BLaER1 treated with 17β-estradiol and CSF1 and Interleukin-3, amounts not matched to agents 10 nM and 100 nM (cell line): ENCODE measurements around the gene FOXN3.
"Not testable (repeated sequence)": the region's sequence is repeated elsewhere in the genome, so short reads cannot be mapped to it uniquely, and the experiment has no call there.

Source experiments
- H3K27ac ChIP-seq, 11 experiments: shearing (Covaris generic); formaldehyde crosslinking; 2 replicates each; pipeline ENCODE4 v1.8.1; 2022
- H3K27me3 ChIP-seq, 11 experiments: shearing (Covaris generic); formaldehyde crosslinking; 2 replicates each; pipeline ENCODE4 v1.8.1; 2022
- H3K36me3 ChIP-seq, 11 experiments: shearing (Covaris generic); formaldehyde crosslinking; 2 replicates each; pipeline ENCODE4 v1.8.1; 2022
- H3K4me1 ChIP-seq, 10 experiments: shearing (Covaris generic); formaldehyde crosslinking; 2 replicates each; pipeline ENCODE4 v1.8.1; 2022
- H3K4me2 ChIP-seq, 11 experiments: shearing (Covaris generic); formaldehyde crosslinking; 2 replicates each; pipeline ENCODE4 v1.8.1; 2022
- H3K4me3 ChIP-seq, 10 experiments: shearing (Covaris generic); formaldehyde crosslinking; 2 replicates each; pipeline ENCODE4 v1.8.1; 2022
- H3K9ac ChIP-seq, 11 experiments: shearing (Covaris generic); formaldehyde crosslinking; 2 replicates each; pipeline ENCODE4 v1.8.1; 2022
- H3K9me3 ChIP-seq, 11 experiments: shearing (Covaris generic); formaldehyde crosslinking; replicated peaks in 1 of 11; 2 replicates each; pipeline ENCODE4 v1.8.1; 2022
- H4K20me1 ChIP-seq, 11 experiments: shearing (Covaris generic); formaldehyde crosslinking; 2 replicates each; pipeline ENCODE4 v1.8.1; 2022
- Cebpa-rat ChIP-seq, 11 experiments: shearing (Covaris generic); IDR thresholded peaks; 2 replicates each; pipeline ENCODE4 v1.8.1; 2022

FOXN3 gene

DNA sequence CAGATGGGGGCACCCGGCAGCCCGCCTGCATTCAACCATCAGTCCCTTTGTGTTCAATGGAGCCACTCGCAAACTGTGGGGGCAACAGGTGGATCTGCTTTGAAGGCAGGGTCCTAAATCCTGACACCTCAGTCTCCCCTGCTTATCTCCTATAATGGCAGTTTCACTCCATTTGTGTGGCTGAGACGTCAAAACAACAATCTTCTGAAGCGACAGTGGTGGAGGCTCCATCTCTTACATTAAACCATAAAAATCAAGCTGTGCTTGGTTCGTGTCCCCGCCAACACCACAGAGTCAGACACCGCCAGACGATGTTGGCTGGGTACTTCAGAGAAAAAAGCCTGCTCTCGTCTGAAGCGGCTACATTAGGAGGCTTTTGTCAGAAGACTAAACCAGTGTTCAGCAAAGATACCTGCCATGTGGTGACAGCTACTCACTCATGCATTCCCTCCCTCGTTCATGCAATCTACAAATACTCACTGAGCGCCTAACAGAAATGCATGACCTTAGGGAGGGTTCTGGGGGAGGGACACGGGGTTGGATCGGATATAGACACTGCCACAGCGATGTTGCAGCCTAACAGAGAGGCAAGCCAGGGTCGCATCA is 253.9 kb downstream of the FOXN3 start:
- Histone ChIP-seq H3K27me3 (no peaks in the 10 kb centered on the region), H3K27ac (no peak overlapping the region), H3K4me3 (no peak overlapping the region), H3K36me3 (peaks cover 37 to 71% (median 59%) of the 10 kb centered on the region in 11 experiments), H3K9ac (no peak overlapping the region), H4K20me1 (no peaks in the 10 kb centered on the region), H3K4me2 (no peak overlapping the region), H3K9me3 (peaks cover 0 to 3% (median under 1%) of the 10 kb centered on the region in 11 experiments; a peak in 5 of 22 replicates), H3K4me1 (peaks cover 29 to 43% (median 35%) of the 10 kb centered on the region in 10 experiments)
- TF ChIP-seq Cebpa-rat (IDR thresholded peaks at IDR 0.05): no peak

DNA sequence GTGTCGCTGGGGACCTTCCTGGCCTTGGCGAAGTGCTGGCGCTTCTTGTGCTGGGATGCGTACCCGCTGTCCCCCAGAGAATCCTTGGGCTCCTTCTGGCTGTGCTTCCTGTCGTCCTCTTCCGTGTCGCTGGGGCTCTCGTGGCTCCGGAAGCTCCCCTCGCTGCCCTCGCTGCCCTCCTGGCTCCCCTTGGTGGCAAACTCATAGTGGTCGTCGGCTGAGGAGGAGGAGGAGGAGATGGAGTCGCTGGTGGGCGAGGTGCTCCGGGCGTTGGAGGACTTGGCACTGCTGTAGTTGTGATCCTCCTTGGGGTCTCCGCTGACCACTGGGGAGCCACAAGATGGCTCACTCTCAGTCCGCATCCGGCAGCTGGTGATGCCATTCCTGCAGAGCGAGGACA is 254.4 kb downstream of the FOXN3 start:
- Histone ChIP-seq H4K20me1 (no peaks in the 10 kb centered on the region), H3K9me3 (peaks cover 0 to under 1% (median 0%) of the 10 kb centered on the region in 11 experiments; a peak in 1 of 22 replicates), H3K36me3 (peaks cover 37 to 69% (median 60%) of the 10 kb centered on the region in 11 experiments), H3K9ac (no peak overlapping the region), H3K27me3 (no peaks in the 10 kb centered on the region), H3K4me2 (no peak overlapping the region), H3K27ac (no peak overlapping the region), H3K4me3 (no peak overlapping the region), H3K4me1 (peaks cover 29 to 41% (median 35%) of the 10 kb centered on the region in 10 experiments)
- TF ChIP-seq Cebpa-rat (IDR thresholded peaks at IDR 0.05): no peak

DNA sequence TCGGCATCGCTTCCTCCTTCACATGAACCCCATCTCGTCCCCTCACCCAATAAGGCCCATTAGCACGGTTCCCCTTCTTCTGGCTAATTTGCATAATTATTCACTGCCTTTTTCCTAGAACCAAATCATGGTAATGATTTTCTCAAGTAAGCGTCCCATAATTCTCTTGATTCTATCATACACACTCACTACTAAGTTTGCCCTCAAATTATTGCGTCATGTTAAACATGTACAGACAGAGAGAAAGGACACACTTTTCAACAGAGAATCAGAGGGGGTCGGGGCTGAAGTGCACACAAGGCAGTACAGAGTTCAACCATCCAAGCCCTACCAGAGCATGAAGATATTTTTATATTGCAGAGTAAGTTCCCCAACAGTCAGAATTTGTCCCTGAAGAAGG is 256.6 kb downstream of the FOXN3 start:
- Histone ChIP-seq H3K9ac (no peak overlapping the region), H3K36me3 (peaks cover 39 to 69% (median 62%) of the 10 kb centered on the region in 11 experiments), H4K20me1 (no peaks in the 10 kb centered on the region), H3K9me3 (no peaks in the 10 kb centered on the region), H3K4me3 (no peak overlapping the region), H3K27me3 (no peaks in the 10 kb centered on the region), H3K4me1 (peaks cover 14 to 21% (median 16%) of the 10 kb centered on the region in 10 experiments), H3K27ac (no peak overlapping the region), H3K4me2 (no peak overlapping the region)
- TF ChIP-seq Cebpa-rat (IDR thresholded peaks at IDR 0.05): peak in 6 of 11 experiments; percentile 11 to 74 (median 38); a peak in 4 of 22 replicates

DNA sequence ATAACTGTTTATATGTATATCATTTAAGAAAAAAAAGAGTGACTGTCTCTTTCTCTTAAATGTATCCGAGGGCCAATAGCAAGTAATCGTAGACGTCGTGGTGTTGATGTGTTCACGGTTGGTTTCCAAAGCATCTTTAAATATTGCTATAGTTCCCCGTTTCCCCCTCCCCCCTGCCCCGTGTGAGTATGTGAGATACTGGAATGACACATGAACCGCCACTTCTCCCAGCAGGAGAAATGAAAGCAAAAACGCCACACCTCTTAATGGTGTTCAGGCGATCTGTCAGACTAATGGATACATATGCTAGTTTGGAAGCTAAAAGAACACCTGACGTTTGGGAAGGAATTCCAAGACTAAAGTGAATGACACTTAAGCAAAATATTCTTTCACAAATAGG is 258.3 kb downstream of the FOXN3 start:
- Histone ChIP-seq H3K9me3 (peaks cover 0 to 10% (median 3%) of the 10 kb centered on the region in 11 experiments; a peak in 4 of 22 replicates), H3K4me3 (no peak overlapping the region), H3K4me1 (peaks cover 0 to 5% (median 0%) of the 10 kb centered on the region in 10 experiments; a peak in 4 of 20 replicates), H3K27me3 (no peaks in the 10 kb centered on the region), H3K4me2 (no peak overlapping the region), H3K27ac (no peak overlapping the region), H4K20me1 (no peaks in the 10 kb centered on the region), H3K9ac (no peak overlapping the region), H3K36me3 (peaks cover 47 to 75% (median 55%) of the 10 kb centered on the region in 11 experiments)
- TF ChIP-seq Cebpa-rat (IDR thresholded peaks at IDR 0.05): no peak

DNA sequence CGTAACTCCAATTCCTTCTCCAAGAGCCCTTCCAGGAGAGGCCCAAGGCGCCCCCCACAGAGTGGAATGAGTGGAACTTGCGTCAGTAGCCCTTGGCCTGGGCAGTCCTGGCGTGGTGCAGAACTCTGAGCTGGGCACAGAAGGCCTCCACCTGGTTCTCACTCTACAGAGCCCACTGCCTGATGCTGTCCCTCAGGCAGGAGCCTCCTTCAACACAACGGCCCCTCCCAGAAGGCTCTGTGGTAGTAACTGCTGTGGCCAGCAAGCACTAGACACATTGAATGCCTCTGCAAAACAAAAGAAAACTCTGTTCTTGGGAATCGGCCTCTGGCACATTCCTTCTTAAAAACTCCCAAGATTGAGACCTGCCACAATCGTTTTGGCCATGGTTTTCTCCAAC is 258.9 kb downstream of the FOXN3 start:
- H3K4me3 ChIP-seq: not testable (repeated sequence)

DNA sequence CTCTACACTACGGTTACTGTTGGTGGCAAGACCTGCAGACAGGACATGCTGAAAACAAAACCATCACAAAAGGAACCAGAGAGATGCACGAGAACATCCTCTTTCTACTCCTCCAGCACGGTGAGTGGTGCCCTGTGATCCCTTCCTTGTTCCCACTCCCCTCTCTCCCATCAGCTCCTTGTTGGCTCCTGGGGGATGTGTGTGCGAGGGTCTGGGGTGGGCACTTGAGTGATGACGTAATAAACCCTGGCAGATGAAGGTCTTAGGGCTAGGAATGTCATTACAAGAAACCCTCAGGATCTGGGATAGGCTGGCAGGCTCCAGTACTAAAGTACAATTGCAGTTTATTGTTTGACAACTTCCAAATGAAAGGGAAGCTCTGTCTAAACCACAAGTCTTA is 261.5 kb downstream of the FOXN3 start:
- H3K4me1 ChIP-seq: peaks cover 0 to 4% (median 0%) of the 10 kb centered on the region in 10 experiments; a peak in 2 of 20 replicates
- H3K9me3 ChIP-seq: peaks cover 13 to 42% (median 25%) of the 10 kb centered on the region in 11 experiments
- H3K9ac ChIP-seq: no peak overlapping the region
- peaks cover 22 to 45% (median 27%) of the 10 kb centered on the region in 11 experiments for H3K36me3 ChIP-seq
- no peaks in the 10 kb centered on the region for H3K27me3 ChIP-seq
- TF ChIP-seq Cebpa-rat (IDR thresholded peaks at IDR 0.05): peak in 1 of 11 experiments; percentile 10; a peak in 1 of 22 replicates
- H4K20me1 ChIP-seq: no peaks in the 10 kb centered on the region
- no peak overlapping the region for H3K4me2 ChIP-seq
- H3K27ac ChIP-seq: no peak overlapping the region
- H3K4me3 ChIP-seq: no peak overlapping the region

More for the DNA sequence above, 258.9 kb downstream of the FOXN3 start:
- H3K27ac ChIP-seq, H3K4me2 ChIP-seq, H4K20me1 ChIP-seq, H3K9ac ChIP-seq, H3K4me1 ChIP-seq, H3K27me3 ChIP-seq: not testable (repeated sequence)
- H3K36me3 ChIP-seq: peaks cover 47 to 69% (median 50%) of the 10 kb centered on the region in 11 experiments
- H3K9me3 ChIP-seq: peaks cover 0 to 16% (median 8%) of the 10 kb centered on the region in 11 experiments; a peak in 9 of 22 replicates

DNA sequence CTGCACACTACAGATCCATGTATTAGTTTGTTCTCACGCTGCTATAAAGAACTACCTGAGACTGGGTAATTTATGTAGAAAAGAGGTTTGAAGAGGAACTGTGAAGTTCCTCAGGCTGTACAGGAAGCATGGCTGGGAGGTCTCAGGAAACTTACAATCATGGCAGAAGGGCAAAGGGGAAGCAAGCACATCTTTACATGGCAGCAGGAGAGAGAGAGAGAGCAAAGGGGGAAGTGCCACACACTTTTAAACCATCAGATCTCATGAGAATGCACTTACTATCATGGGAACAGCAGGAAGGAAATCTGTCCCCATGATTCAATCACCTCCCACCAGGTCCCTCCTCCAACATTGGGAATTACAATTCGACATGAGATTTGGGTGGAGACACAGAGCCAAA is 265.3 kb downstream of the FOXN3 start:
- not testable (repeated sequence) for H3K4me2 ChIP-seq, H3K27me3 ChIP-seq, H4K20me1 ChIP-seq, H3K27ac ChIP-seq, H3K4me3 ChIP-seq, H3K4me1 ChIP-seq, H3K9ac ChIP-seq
- Histone ChIP-seq H3K9me3 (peaks cover 13 to 45% (median 25%) of the 10 kb centered on the region in 11 experiments), H3K36me3 (peaks cover 3 to 20% (median 16%) of the 10 kb centered on the region in 11 experiments; a peak in 17 of 22 replicates)

DNA sequence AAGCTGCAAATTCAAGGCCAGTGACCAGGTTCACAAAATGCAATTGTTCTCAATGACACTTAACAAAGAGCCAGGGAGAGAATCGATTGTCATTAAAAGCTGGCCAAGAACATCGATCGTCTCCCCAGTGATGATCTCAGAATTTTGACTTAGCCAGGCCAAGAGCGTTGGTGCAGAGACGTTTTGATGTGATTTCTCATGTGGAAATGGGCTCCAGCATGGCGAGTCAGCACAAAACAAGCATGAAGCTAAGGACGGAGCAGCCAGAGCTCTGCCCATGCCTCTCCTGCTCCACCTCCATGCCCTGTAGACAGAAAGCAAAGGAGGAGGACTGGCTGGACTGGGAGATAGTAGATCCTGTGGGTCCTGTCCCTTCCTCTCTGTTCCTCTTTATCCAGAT is 270.8 kb downstream of the FOXN3 start:
- H3K27ac ChIP-seq: no peak overlapping the region
- H4K20me1 ChIP-seq: no peaks in the 10 kb centered on the region
- H3K4me1 ChIP-seq: no peaks in the 10 kb centered on the region
- peaks cover 0 to 14% (median 3%) of the 10 kb centered on the region in 11 experiments; a peak in 10 of 22 replicates for H3K9me3 ChIP-seq
- no peak overlapping the region for H3K4me3 ChIP-seq
- H3K27me3 ChIP-seq: no peaks in the 10 kb centered on the region
- H3K9ac ChIP-seq: no peak overlapping the region
- H3K4me2 ChIP-seq: no peak overlapping the region
- no peak for TF ChIP-seq Cebpa-rat (IDR thresholded peaks at IDR 0.05)
- no peaks in the 10 kb centered on the region for H3K36me3 ChIP-seq

DNA sequence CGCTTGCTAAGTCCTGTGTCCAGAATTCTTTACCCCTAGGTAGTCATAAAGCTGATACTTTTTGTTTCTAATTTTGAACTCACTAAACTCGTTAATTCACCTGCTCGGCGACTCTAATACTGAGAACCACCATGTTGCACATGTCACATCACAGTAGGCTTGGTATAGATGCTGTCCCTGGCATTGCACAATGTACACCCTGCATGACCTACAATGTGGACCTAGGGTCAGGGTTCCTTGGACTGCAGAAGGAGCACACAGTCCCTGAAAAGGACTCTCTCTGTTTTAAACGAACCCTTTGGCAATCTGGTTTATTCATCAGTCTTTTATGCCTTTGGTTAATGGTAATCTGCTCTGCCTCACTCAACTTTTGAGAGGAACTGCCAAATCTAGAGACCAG is 272.4 kb downstream of the FOXN3 start:
- H3K36me3 ChIP-seq: no peaks in the 10 kb centered on the region
- H3K4me2 ChIP-seq: no peak overlapping the region
- TF ChIP-seq Cebpa-rat (IDR thresholded peaks at IDR 0.05): no peak
- H3K4me3 ChIP-seq: no peak overlapping the region
- no peak overlapping the region for H3K27ac ChIP-seq
- H3K9ac ChIP-seq: no peak overlapping the region
- H3K4me1 ChIP-seq: no peaks in the 10 kb centered on the region
- no peaks in the 10 kb centered on the region for H4K20me1 ChIP-seq
- no peaks in the 10 kb centered on the region for H3K27me3 ChIP-seq
- H3K9me3 ChIP-seq: 0 out of 22 replicates have a peak, but pooled peaks cover 0 to 9% (median 0%) of the 10 kb centered on the region in 11 experiments

DNA sequence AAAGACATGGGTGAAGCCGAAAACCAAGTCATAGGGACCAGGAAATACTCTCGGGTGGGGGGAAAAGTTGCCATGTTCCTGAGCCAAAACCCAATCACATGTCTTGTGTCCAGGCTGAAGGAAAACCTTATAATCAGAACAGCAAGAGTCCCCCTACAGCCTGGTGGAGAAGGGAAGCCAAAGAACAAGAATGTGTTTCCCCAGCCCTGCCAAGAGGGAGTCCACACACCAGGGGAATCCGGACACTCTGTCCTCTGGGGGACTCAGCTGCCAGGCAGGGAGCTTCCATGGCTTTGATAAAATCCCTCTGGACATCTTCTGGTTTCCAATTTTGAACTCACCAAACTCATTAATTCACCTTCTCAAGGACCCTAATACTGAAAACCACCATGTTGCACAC is 273.0 kb downstream of the FOXN3 start:
- no peaks in the 10 kb centered on the region for H4K20me1 ChIP-seq
- no peak overlapping the region for H3K4me3 ChIP-seq
- TF ChIP-seq Cebpa-rat (IDR thresholded peaks at IDR 0.05): no peak
- no peak overlapping the region for H3K27ac ChIP-seq
- H3K27me3 ChIP-seq: no peaks in the 10 kb centered on the region
- no peaks in the 10 kb centered on the region for H3K36me3 ChIP-seq
- H3K4me1 ChIP-seq: no peaks in the 10 kb centered on the region
- 0 out of 22 replicates have a peak, but pooled peaks cover 0 to 9% (median 0%) of the 10 kb centered on the region in 11 experiments for H3K9me3 ChIP-seq
- no peak overlapping the region for H3K4me2 ChIP-seq
- no peak overlapping the region for H3K9ac ChIP-seq
